ENCODE results near the gene NCOR1. TPM values are rescaled to one million over a fixed set of nuclear protein-coding genes. Genes with fewer than 3 reads are reported as not detected.

The NCOR1 gene
- polyA plus RNA-seq, 2 of the 4 experiments (the other 2 are of a cell fraction), result 65.5 to 190 TPM

DNA sequence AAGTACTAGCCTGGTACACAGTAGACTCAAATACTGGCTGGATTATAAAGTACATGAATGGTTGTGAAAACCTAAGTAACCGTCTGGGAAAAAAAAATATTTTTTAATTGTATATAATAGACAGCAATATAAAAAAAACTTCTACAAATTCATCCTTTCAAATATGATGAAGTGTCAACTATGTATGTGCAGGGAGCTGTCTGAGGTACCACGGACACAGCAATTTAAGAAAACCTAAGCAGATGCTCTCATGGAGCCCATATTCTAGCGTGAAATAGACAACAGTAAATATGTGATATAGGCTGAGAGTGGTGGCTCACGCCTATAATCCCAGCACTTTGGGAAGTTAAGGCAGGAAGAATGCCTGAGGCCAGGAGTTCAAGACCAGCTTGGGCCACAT lies 111.1 kb downstream of the NCOR1 start:
- no peak overlapping the region for H3K4me2 ChIP-seq
- ChIA-PET CTCF (no interaction called here), POLR2A (interaction anchor here (0.6 kb wide), 1 partner anchor 277 kb away, joined by 4 read pairs; the partner anchor contains the start of gene UBB)
- H3K4me1 ChIP-seq, result peaks cover 5% of the 10 kb centered on the region; the same call in 1 of the 3 replicates
- no peak for FAIRE-seq
- ATAC-seq, result no peak
- no peak overlapping the region for H3K4me3 ChIP-seq
- WGBS (ENCODE audit: missing lambda C conversion rate), result 92% methylated on average over 4 of the region's 4 CpGs
- no peak overlapping the region for H3K27ac ChIP-seq
- DNase-seq (ENCODE audit: low read depth in 1 of 2, low spot score in 1 of 2), result no peak
- no peaks in the 10 kb centered on the region for H3K9me3 ChIP-seq
- TF ChIP-seq FOXS1 (CRISPR knock-in tag; IDR thresholded peaks at IDR 0.05), result no peak
- TF ChIP-seq, protein P1, sequence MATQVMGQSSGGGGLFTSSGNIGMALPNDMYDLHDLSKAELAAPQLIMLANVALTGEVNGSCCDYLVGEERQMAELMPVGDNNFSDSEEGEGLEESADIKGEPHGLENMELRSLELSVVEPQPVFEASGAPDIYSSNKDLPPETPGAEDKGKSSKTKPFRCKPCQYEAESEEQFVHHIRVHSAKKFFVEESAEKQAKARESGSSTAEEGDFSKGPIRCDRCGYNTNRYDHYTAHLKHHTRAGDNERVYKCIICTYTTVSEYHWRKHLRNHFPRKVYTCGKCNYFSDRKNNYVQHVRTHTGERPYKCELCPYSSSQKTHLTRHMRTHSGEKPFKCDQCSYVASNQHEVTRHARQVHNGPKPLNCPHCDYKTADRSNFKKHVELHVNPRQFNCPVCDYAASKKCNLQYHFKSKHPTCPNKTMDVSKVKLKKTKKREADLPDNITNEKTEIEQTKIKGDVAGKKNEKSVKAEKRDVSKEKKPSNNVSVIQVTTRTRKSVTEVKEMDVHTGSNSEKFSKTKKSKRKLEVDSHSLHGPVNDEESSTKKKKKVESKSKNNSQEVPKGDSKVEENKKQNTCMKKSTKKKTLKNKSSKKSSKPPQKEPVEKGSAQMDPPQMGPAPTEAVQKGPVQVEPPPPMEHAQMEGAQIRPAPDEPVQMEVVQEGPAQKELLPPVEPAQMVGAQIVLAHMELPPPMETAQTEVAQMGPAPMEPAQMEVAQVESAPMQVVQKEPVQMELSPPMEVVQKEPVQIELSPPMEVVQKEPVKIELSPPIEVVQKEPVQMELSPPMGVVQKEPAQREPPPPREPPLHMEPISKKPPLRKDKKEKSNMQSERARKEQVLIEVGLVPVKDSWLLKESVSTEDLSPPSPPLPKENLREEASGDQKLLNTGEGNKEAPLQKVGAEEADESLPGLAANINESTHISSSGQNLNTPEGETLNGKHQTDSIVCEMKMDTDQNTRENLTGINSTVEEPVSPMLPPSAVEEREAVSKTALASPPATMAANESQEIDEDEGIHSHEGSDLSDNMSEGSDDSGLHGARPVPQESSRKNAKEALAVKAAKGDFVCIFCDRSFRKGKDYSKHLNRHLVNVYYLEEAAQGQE (IDR thresholded peaks at IDR 0.05), result peak; percentile 50; the same call in 1 of the 2 replicates

- TF ChIP-seq FOSB (CRISPR knock-in tag; IDR thresholded peaks at IDR 0.05) (no peak), RCOR1 (IDR thresholded peaks at IDR 0.05; ENCODE audit: low read depth, low read length) (no peak), MAFK (IDR thresholded peaks at IDR 0.05; ENCODE audit: partially characterized antibody) (no peak), POLR2A (IDR thresholded peaks at IDR 0.05; ENCODE audit: low read length) (no peak), KDM5A (IDR thresholded peaks at IDR 0.05) (no peak), PBX3 (IDR thresholded peaks at IDR 0.05) (no peak), FOXS1 (CRISPR knock-in tag; IDR thresholded peaks at IDR 0.05) (no peak), HOXB13 (CRISPR knock-in tag; IDR thresholded peaks at IDR 0.05; ENCODE audit: low read depth) (no peak), ESRRA (IDR thresholded peaks at IDR 0.05; ENCODE audit: borderline replicate concordance, low read length) (no peak), HEYL (CRISPR knock-in tag; IDR thresholded peaks at IDR 0.05) (no peak)
- 97% methylated on average over 6 of the region's 6 CpGs for WGBS (ENCODE audit: missing lambda C conversion rate)
- ChIA-PET POLR2A (no interaction called here), CTCF (interaction anchor here (0.6 to 1.0 kb wide), 2 partner anchors 102 to 614 kb away, joined by 3 to 4 read pairs; no protein-coding TSS in a partner anchor)
- no peak; a peak in 2 of 6 replicates for ATAC-seq
- H3K4me1 ChIP-seq, result no peaks in the 10 kb centered on the region
- no peak for DNase-seq (ENCODE audit: low read depth in 1 of 2, low spot score in 1 of 2)
- FAIRE-seq, result no peak
- H3K9me3 ChIP-seq, result no peaks in the 10 kb centered on the region
- H3K4me2 ChIP-seq, result no peak overlapping the region
- H3K27ac ChIP-seq, result no peak overlapping the region
- H3K4me3 ChIP-seq, result no peak overlapping the region
Measured at GRCh38 chr17:16101440-16101839, 113.9 kb downstream of the NCOR1 start.

- 81% methylated on average over 8 of the region's 8 CpGs for WGBS (ENCODE audit: missing lambda C conversion rate)
- CTCF ChIA-PET, result interaction anchor here (0.6 kb wide), 1 partner anchor 615 kb away, joined by 4 read pairs; no protein-coding TSS in a partner anchor
- H3K4me1 ChIP-seq, result no peaks in the 10 kb centered on the region
- POLR2A ChIA-PET, result no interaction called here
- H3K4me2 ChIP-seq, result no peak overlapping the region
- ATAC-seq (peak; percentile 49 to 68; a peak in 4 of 6 replicates), FAIRE-seq (peak; percentile 68), DNase-seq (ENCODE audit: low read depth in 1 of 2, low spot score in 1 of 2) (no peak)
- no peak overlapping the region for H3K27ac ChIP-seq
- no peak overlapping the region for H3K4me3 ChIP-seq
- no peaks in the 10 kb centered on the region for H3K9me3 ChIP-seq
- TF ChIP-seq RARB (CRISPR knock-in tag; IDR thresholded peaks at IDR 0.05) (no peak), ZC3H11A (IDR thresholded peaks at IDR 0.05) (no peak), CHD2 (IDR thresholded peaks at IDR 0.05; ENCODE audit: low read length, partially characterized antibody) (no peak), RNF2 (IDR thresholded peaks at IDR 0.05; ENCODE audit: borderline replicate concordance, low read depth) (no peak), SREBF2 (IDR thresholded peaks at IDR 0.05) (no peak), CEBPB (IDR thresholded peaks at IDR 0.05) (no peak), EHMT2 (IDR thresholded peaks at IDR 0.05; ENCODE audit: low read depth) (no peak), CTCF (IDR thresholded peaks at IDR 0.05) (no peak), MAFK (IDR thresholded peaks at IDR 0.05; ENCODE audit: partially characterized antibody) (no peak), KDM1A (IDR thresholded peaks at IDR 0.05; ENCODE audit: low read depth) (no peak), HOXB13 (CRISPR knock-in tag; IDR thresholded peaks at IDR 0.05; ENCODE audit: low read depth) (no peak), TP53 (CRISPR knock-in tag; IDR thresholded peaks at IDR 0.05) (no peak), ESRRA (IDR thresholded peaks at IDR 0.05; ENCODE audit: borderline replicate concordance, low read length) (no peak)
- TF ChIP-seq, protein P2, sequence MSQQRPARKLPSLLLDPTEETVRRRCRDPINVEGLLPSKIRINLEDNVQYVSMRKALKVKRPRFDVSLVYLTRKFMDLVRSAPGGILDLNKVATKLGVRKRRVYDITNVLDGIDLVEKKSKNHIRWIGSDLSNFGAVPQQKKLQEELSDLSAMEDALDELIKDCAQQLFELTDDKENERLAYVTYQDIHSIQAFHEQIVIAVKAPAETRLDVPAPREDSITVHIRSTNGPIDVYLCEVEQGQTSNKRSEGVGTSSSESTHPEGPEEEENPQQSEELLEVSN (IDR thresholded peaks at IDR 0.05; ENCODE audit: borderline replicate concordance, low read depth), result no peak
- TF ChIP-seq, protein P3, sequence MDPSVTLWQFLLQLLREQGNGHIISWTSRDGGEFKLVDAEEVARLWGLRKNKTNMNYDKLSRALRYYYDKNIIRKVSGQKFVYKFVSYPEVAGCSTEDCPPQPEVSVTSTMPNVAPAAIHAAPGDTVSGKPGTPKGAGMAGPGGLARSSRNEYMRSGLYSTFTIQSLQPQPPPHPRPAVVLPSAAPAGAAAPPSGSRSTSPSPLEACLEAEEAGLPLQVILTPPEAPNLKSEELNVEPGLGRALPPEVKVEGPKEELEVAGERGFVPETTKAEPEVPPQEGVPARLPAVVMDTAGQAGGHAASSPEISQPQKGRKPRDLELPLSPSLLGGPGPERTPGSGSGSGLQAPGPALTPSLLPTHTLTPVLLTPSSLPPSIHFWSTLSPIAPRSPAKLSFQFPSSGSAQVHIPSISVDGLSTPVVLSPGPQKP (IDR thresholded peaks at IDR 0.05; ENCODE audit: low read depth, low read length), result no peak
Measured at GRCh38 chr17:16100737-16101400, 114.5 kb downstream of the NCOR1 start.
